Islet precursor cell (in vitro differentiated cells): Measurements from ENCODE around the gene HLA-DMA.
"Not testable (repeated sequence)": the region's sequence is repeated elsewhere in the genome, so short reads cannot be mapped to it uniquely, and the experiment has no call there.

Source experiments
- DNase-seq: peaks from one replicate; pipeline ENCODE4 v3.0.0-alpha.2; 2018

Gene HLA-DMA

GRCh38 chr6:32954267-32954666 lies 1.4 kb upstream of the HLA-DMA start:
- DNase-seq, result no peak

- no peak for DNase-seq
Observed at GRCh38 chr6:32953775-32954174, 878 bp upstream of the HLA-DMA start.

GRCh38 chr6:32950449-32950848 lies 2.4 kb downstream of the HLA-DMA start:
- peak; percentile 35 for DNase-seq

GRCh38 chr6:32950010-32950409 lies 2.9 kb downstream of the HLA-DMA start:
- DNase-seq, result peak; percentile 35

- DNase-seq, result peak; percentile 34
Observed at GRCh38 chr6:32949113-32949512, 3.8 kb downstream of the HLA-DMA start.

- DNase-seq, result peak; percentile 84
Observed at GRCh38 chr6:32947552-32948465, 5.1 kb downstream of the HLA-DMA start.

GRCh38 chr6:32946893-32947292 lies 6.0 kb downstream of the HLA-DMA start:
- no peak for DNase-seq

GRCh38 chr6:32945953-32946352 lies 6.9 kb downstream of the HLA-DMA start:
- no peak for DNase-seq

- no peak for DNase-seq
Observed at GRCh38 chr6:32945108-32945760, 7.7 kb downstream of the HLA-DMA start.

- DNase-seq, result no peak
Observed at GRCh38 chr6:32943864-32944649, 8.8 kb downstream of the HLA-DMA start.

GRCh38 chr6:32942555-32943123 lies 10.3 kb downstream of the HLA-DMA start:
- DNase-seq, result not testable (repeated sequence)

GRCh38 chr6:32941214-32941768 lies 11.6 kb downstream of the HLA-DMA start:
- no peak for DNase-seq

GRCh38 chr6:32940656-32941213 lies 12.2 kb downstream of the HLA-DMA start, which contains the start of gene HLA-DMB:
Gene HLA-DMB, minus strand, starts transcription at chr6:32941028. Its CDS starts 221 bp downstream, at chr6:32940807.
- DNase-seq, result peak; percentile 70

- DNase-seq, result no peak
Observed at GRCh38 chr6:32938494-32938893, 14.4 kb downstream of the HLA-DMA start.

GRCh38 chr6:32937230-32937633 lies 15.7 kb downstream of the HLA-DMA start:
- no peak for DNase-seq

- no peak for DNase-seq
Observed at GRCh38 chr6:32936239-32937152, 16.4 kb downstream of the HLA-DMA start.

GRCh38 chr6:32935551-32936238 lies 17.2 kb downstream of the HLA-DMA start:
- no peak for DNase-seq

GRCh38 chr6:32933661-32934085 lies 19.2 kb downstream of the HLA-DMA start:
- DNase-seq, result peak; percentile 75

GRCh38 chr6:32932132-32932868 lies 20.6 kb downstream of the HLA-DMA start:
- DNase-seq, result no peak

- DNase-seq, result peak; percentile 29
Observed at GRCh38 chr6:32931211-32931610, 21.7 kb downstream of the HLA-DMA start.
